ENCODE data around the gene COL2A1.

The COL2A1 gene

GRCh38 chr12:48008950-48009349, 4.7 kb upstream of the COL2A1 start:
- no peak overlapping the region for H3K27ac Mint-ChIP-seq
- H3K4me3 Mint-ChIP-seq, result no peak overlapping the region
- peaks cover 4% of the 10 kb centered on the region for H3K4me1 Mint-ChIP-seq (ENCODE audit: low read depth)
- H3K9me3 Mint-ChIP-seq (ENCODE audit: low read depth), result no peaks in the 10 kb centered on the region
- H3K36me3 Mint-ChIP-seq, result no peaks in the 10 kb centered on the region
- peaks cover 40% of the 10 kb centered on the region for H3K27me3 Mint-ChIP-seq

- Mint-ChIP-seq H3K27ac (no peak overlapping the region), H3K27me3 (peaks cover 41% of the 10 kb centered on the region)
Measured at GRCh38 chr12:48008349-48008748, 4.1 kb upstream of the COL2A1 start.

GRCh38 chr12:48007206-48007605, 2.9 kb upstream of the COL2A1 start:
- Mint-ChIP-seq H3K36me3 (no peaks in the 10 kb centered on the region), H3K27ac (no peak overlapping the region), H3K9me3 (ENCODE audit: low read depth) (no peaks in the 10 kb centered on the region), H3K27me3 (peaks cover 50% of the 10 kb centered on the region), H3K4me3 (no peak overlapping the region), H3K4me1 (ENCODE audit: low read depth) (peaks cover 22% of the 10 kb centered on the region)

More at GRCh38 chr12:48008349-48008748, 4.1 kb upstream of the COL2A1 start:
- Mint-ChIP-seq H3K4me1 (ENCODE audit: low read depth) (peaks cover 10% of the 10 kb centered on the region), H3K36me3 (no peaks in the 10 kb centered on the region), H3K4me3 (no peak overlapping the region), H3K9me3 (ENCODE audit: low read depth) (no peaks in the 10 kb centered on the region)

GRCh38 chr12:48005750-48006021, 1.4 kb upstream of the COL2A1 start:
- no peaks in the 10 kb centered on the region for H3K36me3 Mint-ChIP-seq
- peak overlapping the region; percentile 75 for H3K4me3 Mint-ChIP-seq
- H3K27ac Mint-ChIP-seq, result no peak overlapping the region
- no peaks in the 10 kb centered on the region for H3K9me3 Mint-ChIP-seq (ENCODE audit: low read depth)
- H3K27me3 Mint-ChIP-seq, result peaks cover 54% of the 10 kb centered on the region
- peaks cover 34% of the 10 kb centered on the region for H3K4me1 Mint-ChIP-seq (ENCODE audit: low read depth)

- Mint-ChIP-seq H3K4me3 (peak overlapping the region; percentile 75), H3K4me1 (ENCODE audit: low read depth) (peaks cover 34% of the 10 kb centered on the region), H3K9me3 (ENCODE audit: low read depth) (no peaks in the 10 kb centered on the region), H3K27me3 (peaks cover 59% of the 10 kb centered on the region), H3K27ac (no peak overlapping the region), H3K36me3 (no peaks in the 10 kb centered on the region)
Measured at GRCh38 chr12:48005001-48005749, 899 bp upstream of the COL2A1 start.

- peaks cover 62% of the 10 kb centered on the region for H3K27me3 Mint-ChIP-seq
- H3K9me3 Mint-ChIP-seq (ENCODE audit: low read depth), result no peaks in the 10 kb centered on the region
- H3K36me3 Mint-ChIP-seq, result no peaks in the 10 kb centered on the region
- H3K4me1 Mint-ChIP-seq (ENCODE audit: low read depth), result peaks cover 34% of the 10 kb centered on the region
- H3K27ac Mint-ChIP-seq, result no peak overlapping the region
- H3K4me3 Mint-ChIP-seq, result peak overlapping the region; percentile 79
Measured at GRCh38 chr12:48003226-48004052, 837 bp downstream of the COL2A1 start.

- Mint-ChIP-seq H3K27me3 (peaks cover 61% of the 10 kb centered on the region), H3K4me1 (ENCODE audit: low read depth) (peaks cover 34% of the 10 kb centered on the region), H3K9me3 (ENCODE audit: low read depth) (no peaks in the 10 kb centered on the region), H3K36me3 (no peaks in the 10 kb centered on the region), H3K27ac (no peak overlapping the region), H3K4me3 (peak overlapping the region; percentile 84)
Measured at GRCh38 chr12:48002773-48003218, 1.5 kb downstream of the COL2A1 start.

- no peaks in the 10 kb centered on the region for H3K9me3 Mint-ChIP-seq (ENCODE audit: low read depth)
- no peaks in the 10 kb centered on the region for H3K36me3 Mint-ChIP-seq
- H3K27me3 Mint-ChIP-seq, result peaks cover 59% of the 10 kb centered on the region
- H3K4me3 Mint-ChIP-seq, result peak overlapping the region; percentile 84
- peaks cover 34% of the 10 kb centered on the region for H3K4me1 Mint-ChIP-seq (ENCODE audit: low read depth)
- no peak overlapping the region for H3K27ac Mint-ChIP-seq
Measured at GRCh38 chr12:48002414-48002730, 1.9 kb downstream of the COL2A1 start.

DNA sequence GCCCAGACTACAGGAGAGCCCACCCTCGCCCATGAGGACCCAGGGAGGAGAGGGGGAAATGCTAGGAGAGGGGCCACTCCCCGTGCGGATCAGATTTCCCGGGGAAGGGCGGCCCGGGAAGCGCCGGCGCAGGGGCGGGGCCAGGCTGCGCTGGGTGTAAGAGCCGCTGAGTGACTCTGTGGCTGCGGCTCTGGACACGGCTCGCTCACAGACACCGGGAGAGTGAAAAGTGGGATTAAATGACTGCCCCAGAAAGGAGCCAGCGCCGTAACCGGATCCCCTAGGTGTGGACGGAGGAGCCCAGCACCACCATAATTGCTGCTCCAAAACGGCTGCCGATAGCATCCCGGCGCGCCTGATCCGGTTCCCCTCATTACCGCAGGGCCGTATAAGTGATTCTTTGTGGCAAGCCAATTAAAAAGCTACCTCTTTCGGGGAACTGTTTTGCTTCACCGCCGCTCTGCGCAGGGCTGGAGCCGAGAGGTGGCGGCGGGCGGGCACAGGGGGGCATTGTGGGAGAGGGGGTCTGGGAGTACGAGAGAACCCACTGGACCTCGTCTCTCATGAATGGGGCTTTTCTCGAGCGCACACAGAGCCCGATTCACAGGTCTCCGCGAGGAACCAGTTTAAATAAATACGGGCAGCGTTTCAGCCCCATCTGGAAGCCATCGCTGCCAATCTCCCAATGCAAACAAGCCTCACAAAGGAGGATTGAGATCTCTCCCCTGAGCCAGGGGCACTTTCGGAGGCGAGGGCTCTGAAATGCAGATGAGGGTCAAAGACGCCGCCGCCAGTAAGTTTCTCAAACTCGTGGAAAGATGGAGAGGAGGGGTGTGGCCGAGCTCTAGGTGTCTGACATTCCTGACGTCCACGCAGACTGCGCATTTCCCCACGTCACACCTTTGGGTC, 2.5 kb downstream of the COL2A1 start:
- H3K4me3 Mint-ChIP-seq, result peak overlapping the region; percentile 84
- H3K27ac Mint-ChIP-seq, result no peak overlapping the region
- no peaks in the 10 kb centered on the region for H3K36me3 Mint-ChIP-seq
- H3K27me3 Mint-ChIP-seq, result peaks cover 56% of the 10 kb centered on the region
- H3K4me1 Mint-ChIP-seq (ENCODE audit: low read depth), result peaks cover 34% of the 10 kb centered on the region
- H3K9me3 Mint-ChIP-seq (ENCODE audit: low read depth), result no peaks in the 10 kb centered on the region

- H3K4me1 Mint-ChIP-seq (ENCODE audit: low read depth), result peaks cover 34% of the 10 kb centered on the region
- peaks cover 52% of the 10 kb centered on the region for H3K27me3 Mint-ChIP-seq
- H3K36me3 Mint-ChIP-seq, result no peaks in the 10 kb centered on the region
- peak overlapping the region; percentile 84 for H3K4me3 Mint-ChIP-seq
- no peak overlapping the region for H3K27ac Mint-ChIP-seq
- no peaks in the 10 kb centered on the region for H3K9me3 Mint-ChIP-seq (ENCODE audit: low read depth)
Measured at GRCh38 chr12:48000878-48001504, 3.3 kb downstream of the COL2A1 start.

DNA sequence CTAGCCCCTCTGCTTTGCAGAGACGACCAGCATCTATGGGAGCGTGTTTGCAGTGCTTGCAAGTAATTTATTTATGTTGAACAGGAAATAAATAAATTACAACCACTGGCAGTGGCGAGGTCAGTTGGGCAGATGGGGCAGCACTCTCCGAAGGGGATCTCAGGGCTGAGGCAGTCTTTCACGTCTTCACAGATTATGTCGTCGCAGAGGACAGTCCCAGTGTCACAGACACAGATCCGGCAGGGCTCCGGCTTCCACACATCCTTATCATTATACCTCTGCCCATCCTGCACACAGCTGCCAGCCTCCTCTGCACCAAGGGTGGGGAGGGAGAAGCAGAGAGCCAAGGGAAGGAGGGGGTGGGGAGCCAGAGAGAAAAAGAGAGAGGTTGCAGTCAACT, 4.5 kb downstream of the COL2A1 start:
- Mint-ChIP-seq H3K36me3 (peaks cover 3% of the 10 kb centered on the region), H3K4me3 (no peak overlapping the region), H3K4me1 (ENCODE audit: low read depth) (peaks cover 32% of the 10 kb centered on the region), H3K27me3 (peaks cover 53% of the 10 kb centered on the region), H3K9me3 (ENCODE audit: low read depth) (no peaks in the 10 kb centered on the region), H3K27ac (no peak overlapping the region)

- H3K36me3 Mint-ChIP-seq, result peaks cover 3% of the 10 kb centered on the region
- H3K27ac Mint-ChIP-seq, result no peak overlapping the region
- H3K4me1 Mint-ChIP-seq (ENCODE audit: low read depth), result peaks cover 14% of the 10 kb centered on the region
- H3K27me3 Mint-ChIP-seq, result peaks cover 47% of the 10 kb centered on the region
- H3K9me3 Mint-ChIP-seq (ENCODE audit: low read depth), result no peaks in the 10 kb centered on the region
- H3K4me3 Mint-ChIP-seq, result no peak overlapping the region
Measured at GRCh38 chr12:47997321-47997720, 7.0 kb downstream of the COL2A1 start.

- Mint-ChIP-seq H3K9me3 (ENCODE audit: low read depth) (no peaks in the 10 kb centered on the region), H3K27me3 (peaks cover 40% of the 10 kb centered on the region)
Measured at GRCh38 chr12:47995981-47996401, 8.3 kb downstream of the COL2A1 start.

GRCh38 chr12:47993491-47993890, 10.8 kb downstream of the COL2A1 start:
- Mint-ChIP-seq H3K27ac (no peak overlapping the region), H3K27me3 (peaks cover 19% of the 10 kb centered on the region), H3K36me3 (peaks cover 3% of the 10 kb centered on the region), H3K4me1 (ENCODE audit: low read depth) (peaks cover 24% of the 10 kb centered on the region), H3K4me3 (no peak overlapping the region), H3K9me3 (ENCODE audit: low read depth) (no peaks in the 10 kb centered on the region)

More at GRCh38 chr12:47995981-47996401, 8.3 kb downstream of the COL2A1 start:
- Mint-ChIP-seq H3K27ac (no peak overlapping the region), H3K4me1 (ENCODE audit: low read depth) (peaks cover 6% of the 10 kb centered on the region), H3K36me3 (peaks cover 3% of the 10 kb centered on the region), H3K4me3 (no peak overlapping the region)

Measured in activated naive CD8-positive, alpha-beta T cell (primary cell).